Measurements from ENCODE around the gene C3AR1.
A peak's percentile ranks its signal among the peaks of the same experiment; 100 is the strongest.
"Not testable (repeated sequence)": the region's sequence is repeated elsewhere in the genome, so short reads cannot be mapped to it uniquely, and the experiment has no call there.

C3AR1 gene
- long read RNA-seq, transcript C3AR1-201 (2 exons, 2,088 nt) = major isoform, 66 of 67 reads
- long read RNA-seq, partial matches to known transcripts = 0 of 67 reads
- long read RNA-seq, other reads (novel, unspliced or antisense) = 1 of 67 reads

GRCh38 chr12:8065991-8066594, at the start of gene C3AR1:
Gene C3AR1 (minus strand): TSS chr12:8066359. CDS start chr12:8060185, 6,174 bp downstream.
- peak; percentile 57; the same call in 1 of the 2 replicates for TF ChIP-seq GABPA (IDR thresholded peaks at IDR 0.05; ENCODE audit: low read depth)
- no peak for TF ChIP-seq CTCF (IDR thresholded peaks at IDR 0.05; ENCODE audit: insufficient read depth, low read length)
- TF ChIP-seq REST (IDR thresholded peaks at IDR 0.05; ENCODE audit: insufficient replicate concordance, low read depth) = no peak
- TF ChIP-seq SPI1 (IDR thresholded peaks at IDR 0.05; ENCODE audit: borderline replicate concordance, low read depth) = no peak
- peak; percentile 55; the same call in 1 of the 2 replicates for TF ChIP-seq POLR2AphosphoS5 (IDR thresholded peaks at IDR 0.05; ENCODE audit: low read depth)
- H3K4me3 ChIP-seq (replicated peaks; ENCODE audit: insufficient read depth, low read length) = peak within 1 kb of the TSS; percentile 28
- H3K27me3 ChIP-seq (ENCODE audit: insufficient read depth, poor library complexity, severe bottlenecking) = no peaks in the 10 kb centered on the region
- peak within 1 kb of the TSS; percentile 60 for H3K27ac ChIP-seq (replicated peaks)
- peak; percentile 63 to 73 for DNase-seq (ENCODE audit: low read depth in 1 of 2, low spot score in 1 of 2)

GRCh38 chr12:8113117-8113516, 47.0 kb upstream of the C3AR1 start:
- not testable (repeated sequence) for H3K4me3 ChIP-seq (replicated peaks; ENCODE audit: insufficient read depth, low read length); H3K27me3 ChIP-seq (ENCODE audit: insufficient read depth, poor library complexity, severe bottlenecking); DNase-seq (ENCODE audit: low read depth in 1 of 2, low spot score in 1 of 2); H3K27ac ChIP-seq (replicated peaks)

- H3K4me3 ChIP-seq (replicated peaks; ENCODE audit: insufficient read depth, low read length) = no peak overlapping the region
- no peaks in the 10 kb centered on the region for H3K27me3 ChIP-seq (ENCODE audit: insufficient read depth, poor library complexity, severe bottlenecking)
- TF ChIP-seq SPI1 (IDR thresholded peaks at IDR 0.05; ENCODE audit: borderline replicate concordance, low read depth) (no peak), CTCF (IDR thresholded peaks at IDR 0.05; ENCODE audit: insufficient read depth, low read length) (peak; percentile 92), REST (IDR thresholded peaks at IDR 0.05; ENCODE audit: insufficient replicate concordance, low read depth) (no peak), POLR2AphosphoS5 (IDR thresholded peaks at IDR 0.05; ENCODE audit: low read depth) (no peak), GABPA (IDR thresholded peaks at IDR 0.05; ENCODE audit: low read depth) (no peak)
- no peak overlapping the region for H3K27ac ChIP-seq (replicated peaks)
- DNase-seq (ENCODE audit: low read depth in 1 of 2, low spot score in 1 of 2) = peak; percentile 43 to 73
Observed at GRCh38 chr12:8108808-8109398, 42.7 kb upstream of the C3AR1 start.

GRCh38 chr12:8099235-8099634, 33.1 kb upstream of the C3AR1 start:
- DNase-seq (ENCODE audit: low read depth in 1 of 2, low spot score in 1 of 2) = no peak
- no peak overlapping the region for H3K27ac ChIP-seq (replicated peaks)
- TF ChIP-seq GABPA (IDR thresholded peaks at IDR 0.05; ENCODE audit: low read depth) (no peak), SPI1 (IDR thresholded peaks at IDR 0.05; ENCODE audit: borderline replicate concordance, low read depth) (no peak), REST (IDR thresholded peaks at IDR 0.05; ENCODE audit: insufficient replicate concordance, low read depth) (no peak), CTCF (IDR thresholded peaks at IDR 0.05; ENCODE audit: insufficient read depth, low read length) (no peak), POLR2AphosphoS5 (IDR thresholded peaks at IDR 0.05; ENCODE audit: low read depth) (no peak)
- H3K4me3 ChIP-seq (replicated peaks; ENCODE audit: insufficient read depth, low read length) = no peak overlapping the region
- H3K27me3 ChIP-seq (ENCODE audit: insufficient read depth, poor library complexity, severe bottlenecking) = no peaks in the 10 kb centered on the region
